CD4-positive, alpha-beta T cell treated with Interleukin-10 for 1 hour (primary cell): ENCODE measurements around the gene RACGAP1.
A peak's percentile ranks its signal among the peaks of the same experiment; 100 is the strongest.

Source experiments
- DNase-seq: peaks from one replicate; pipeline ENCODE4 v3.0.0-alpha.2; 2020

The RACGAP1 gene

DNA sequence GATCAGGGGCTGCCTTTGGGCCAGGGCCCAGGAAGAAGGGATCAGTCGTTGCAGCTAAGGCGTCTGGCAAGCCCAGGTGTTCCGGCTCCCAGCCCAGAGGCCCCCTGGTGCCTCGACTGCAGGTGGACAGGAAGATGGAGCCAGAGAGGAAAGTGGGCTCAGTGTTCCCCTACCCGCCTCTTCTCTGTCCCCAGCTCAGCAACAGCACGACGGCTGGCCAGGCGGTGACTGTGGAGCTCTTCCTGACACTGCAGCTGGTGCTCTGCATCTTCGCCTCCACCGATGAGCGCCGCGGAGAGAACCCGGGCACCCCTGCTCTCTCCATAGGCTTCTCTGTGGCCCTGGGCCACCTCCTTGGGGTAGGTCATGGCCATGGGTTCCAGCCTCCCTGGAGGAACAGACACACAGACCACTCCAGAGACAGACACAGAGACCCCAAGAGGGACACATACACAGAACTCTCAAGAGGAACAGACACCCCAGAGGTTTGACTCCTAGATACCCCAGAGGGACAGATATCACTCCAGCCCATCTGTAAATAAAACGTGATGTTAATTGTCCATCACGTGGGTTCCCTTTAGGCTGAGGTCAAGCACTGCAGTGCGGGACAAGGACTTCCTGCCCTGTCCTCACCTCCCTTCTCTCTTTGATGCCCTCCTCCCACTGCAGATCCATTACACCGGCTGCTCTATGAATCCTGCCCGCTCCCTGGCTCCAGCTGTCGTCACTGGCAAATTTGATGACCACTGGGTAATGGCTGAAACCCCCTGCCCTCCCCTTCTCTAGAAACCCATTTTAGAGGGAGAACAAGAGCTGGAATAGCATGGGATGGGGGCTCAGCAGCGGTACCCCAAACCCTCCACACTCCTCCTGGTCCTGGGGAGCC lies 71.1 kb downstream of the RACGAP1 start:
- DNase-seq, result no peak

GRCh38 chr12:49953151-49953550 lies 72.1 kb downstream of the RACGAP1 start:
- DNase-seq, result no peak

- DNase-seq, result no peak
These were observed 72.8 kb downstream of the RACGAP1 start for GRCh38 chr12:49952391-49953055.

GRCh38 chr12:49951411-49952240 lies 73.7 kb downstream of the RACGAP1 start:
- no peak for DNase-seq

DNA sequence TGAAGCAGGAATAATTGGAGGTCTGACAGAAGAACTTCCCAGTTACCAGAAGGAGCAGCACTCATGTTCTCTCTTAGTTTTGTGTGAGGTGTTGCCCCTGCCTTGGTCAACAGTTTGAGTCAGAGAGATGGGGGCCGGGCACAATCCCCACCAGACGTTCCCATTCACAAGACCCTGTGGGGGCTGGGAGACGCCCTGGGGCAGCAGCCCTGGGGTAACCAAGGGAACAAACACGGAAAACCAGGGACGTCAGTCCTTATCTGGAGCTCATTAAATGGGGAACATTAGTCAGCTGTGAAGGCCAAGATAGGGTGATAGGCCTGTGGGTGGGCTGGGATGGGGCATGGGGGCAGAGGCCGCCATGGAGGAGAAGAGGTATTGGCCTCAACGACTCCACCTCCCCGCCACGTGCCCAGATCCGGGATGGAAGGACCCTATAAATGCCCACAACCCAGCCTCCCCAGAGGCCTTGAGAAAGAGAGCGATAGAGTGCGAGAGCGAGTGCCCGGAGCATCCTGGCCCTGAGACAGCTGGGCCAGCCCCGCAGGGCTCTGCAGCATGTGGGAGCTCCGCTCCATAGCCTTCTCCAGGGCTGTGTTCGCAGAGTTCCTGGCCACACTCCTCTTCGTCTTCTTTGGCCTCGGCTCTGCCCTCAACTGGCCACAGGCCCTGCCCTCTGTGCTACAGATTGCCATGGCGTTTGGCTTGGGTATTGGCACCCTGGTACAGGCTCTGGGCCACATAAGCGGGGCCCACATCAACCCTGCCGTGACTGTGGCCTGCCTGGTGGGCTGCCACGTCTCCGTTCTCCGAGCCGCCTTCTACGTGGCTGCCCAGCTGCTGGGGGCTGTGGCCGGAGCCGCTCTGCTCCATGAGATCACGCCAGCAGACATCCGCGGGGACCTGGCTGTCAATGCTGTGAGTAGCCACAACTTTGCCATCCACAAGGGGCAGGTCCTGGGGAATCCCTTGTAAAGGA lies 74.7 kb downstream of the RACGAP1 start, which contains the start of gene AQP2:
Gene AQP2, plus strand, starts transcription at position 465 of the 979 bp plus-strand sequence. Its CDS starts 94 bp downstream, at position 559.
- no peak for DNase-seq

DNA sequence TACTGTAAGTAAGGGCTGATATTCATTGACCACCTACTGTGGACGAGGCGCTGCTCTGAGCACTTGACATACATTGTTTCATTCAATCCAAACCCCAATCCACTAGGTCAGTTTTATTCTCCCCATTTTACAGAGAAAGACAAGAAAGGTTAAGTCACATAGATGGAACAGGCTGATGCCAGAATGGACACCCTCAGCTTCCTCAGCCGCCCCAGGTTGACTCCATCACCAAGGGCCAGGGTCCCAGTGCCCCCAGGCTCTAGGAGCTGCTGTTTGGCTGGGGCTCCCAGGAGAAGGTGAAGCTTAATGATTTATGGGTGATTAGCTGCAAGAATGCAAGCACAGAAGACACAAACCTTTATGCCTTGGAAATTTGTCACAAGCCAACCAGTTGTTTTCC lies 75.4 kb downstream of the RACGAP1 start:
- DNase-seq, result no peak

GRCh38 chr12:49948866-49949845 lies 76.1 kb downstream of the RACGAP1 start:
- no peak for DNase-seq

GRCh38 chr12:49947593-49948226 lies 77.6 kb downstream of the RACGAP1 start:
- no peak for DNase-seq

DNA sequence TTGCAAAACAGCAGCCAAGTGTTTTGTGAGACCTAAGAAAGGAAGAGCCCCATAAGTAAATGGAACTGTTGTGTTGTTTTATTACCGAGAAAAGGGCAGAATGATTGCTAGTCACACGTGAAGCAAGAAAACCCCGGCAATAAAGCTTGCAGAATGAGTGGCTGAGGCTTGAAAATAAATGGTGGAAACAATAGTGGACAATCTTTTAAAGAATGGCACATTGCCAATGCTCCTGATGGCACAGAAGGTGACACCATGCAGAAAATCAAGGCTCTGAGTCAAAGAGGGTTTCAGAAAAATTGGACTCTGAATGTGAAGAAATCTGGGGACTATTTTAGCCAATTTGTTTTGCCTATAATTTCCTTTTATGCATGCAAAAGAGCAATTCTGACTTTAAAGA lies 78.8 kb downstream of the RACGAP1 start:
- DNase-seq, result no peak

GRCh38 chr12:49946086-49946485 lies 79.2 kb downstream of the RACGAP1 start:
- peak; percentile 4 for DNase-seq

- peak; percentile 82 for DNase-seq
These were observed 79.8 kb downstream of the RACGAP1 start for GRCh38 chr12:49945394-49946080.

DNA sequence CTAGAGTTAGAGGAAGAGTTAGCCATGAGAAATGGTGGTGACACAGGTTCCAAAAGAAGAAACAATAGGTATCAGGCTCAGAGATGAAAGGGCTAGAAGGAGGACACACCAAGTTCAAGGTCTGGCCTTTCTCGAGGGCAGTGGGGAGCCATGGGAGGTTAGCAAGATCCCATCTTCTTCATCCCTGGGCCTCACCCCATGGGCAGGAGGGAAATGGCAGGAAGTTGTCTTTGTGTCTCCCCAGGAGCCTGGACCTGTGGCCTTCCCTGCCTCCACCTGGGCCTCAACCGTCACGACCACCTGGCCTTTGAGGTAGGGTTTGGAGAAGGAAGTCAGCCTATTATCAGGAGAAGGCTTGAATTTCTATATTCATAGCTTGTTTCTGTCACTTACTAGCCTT lies 80.6 kb downstream of the RACGAP1 start:
- no peak for DNase-seq

- no peak for DNase-seq
These were observed 81.2 kb downstream of the RACGAP1 start for GRCh38 chr12:49944046-49944445.

- DNase-seq, result no peak
These were observed 81.7 kb downstream of the RACGAP1 start for GRCh38 chr12:49943625-49943960.

DNA sequence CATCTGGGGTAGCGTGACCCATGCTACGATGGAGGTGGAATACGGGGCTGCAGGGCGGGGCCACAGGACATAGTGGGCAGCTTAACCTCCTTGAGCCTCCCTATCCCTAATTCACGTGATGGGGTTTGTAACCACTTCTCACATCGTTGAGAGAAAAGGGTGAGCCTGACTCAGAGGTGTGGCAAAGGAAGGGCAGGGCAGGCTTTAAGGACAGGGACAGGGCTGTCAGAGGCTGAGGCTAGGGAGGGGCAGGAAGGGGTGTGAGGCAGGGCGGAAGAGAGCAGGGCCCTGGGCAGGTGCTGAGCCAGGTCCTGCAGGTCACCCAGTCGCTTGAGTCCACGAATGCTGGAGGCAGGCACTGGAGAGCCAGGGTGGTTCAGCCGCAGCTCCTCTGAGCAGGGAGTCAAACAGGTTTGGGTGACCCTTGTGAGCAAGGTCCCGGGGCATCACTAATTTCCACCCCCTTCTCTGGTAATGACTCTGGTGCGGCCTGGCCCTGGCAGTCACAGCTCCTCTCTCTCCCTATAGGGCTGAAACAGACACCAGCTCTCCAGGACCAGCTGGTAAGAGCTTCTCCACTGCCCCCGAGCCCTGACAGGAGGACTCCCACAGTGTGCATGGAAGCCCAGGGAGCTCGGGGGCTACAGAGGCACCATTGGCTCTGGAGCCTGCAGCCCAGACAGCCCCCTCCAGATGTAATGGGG lies 82.2 kb downstream of the RACGAP1 start:
- no peak for DNase-seq

DNA sequence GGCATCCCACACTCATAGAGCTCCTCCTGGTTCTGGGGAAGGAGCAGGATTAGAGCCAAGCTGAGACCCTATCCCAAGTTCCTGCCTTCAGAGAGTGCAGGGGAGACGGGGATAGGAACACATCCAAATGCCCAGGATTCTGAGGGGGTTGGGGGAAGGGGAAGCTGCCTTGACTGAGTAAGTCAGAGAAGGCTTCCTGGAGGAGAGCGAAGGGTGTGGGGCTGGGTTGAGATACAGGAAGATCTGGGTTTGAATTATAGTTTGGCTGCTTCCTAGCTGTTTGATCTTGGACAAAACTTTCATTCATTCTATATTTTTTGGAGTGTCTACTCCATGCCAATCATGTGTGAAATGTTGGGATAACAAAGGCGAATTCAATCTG lies 82.8 kb downstream of the RACGAP1 start:
- DNase-seq, result no peak

GRCh38 chr12:49941556-49942511 lies 83.5 kb downstream of the RACGAP1 start:
- no peak for DNase-seq

DNA sequence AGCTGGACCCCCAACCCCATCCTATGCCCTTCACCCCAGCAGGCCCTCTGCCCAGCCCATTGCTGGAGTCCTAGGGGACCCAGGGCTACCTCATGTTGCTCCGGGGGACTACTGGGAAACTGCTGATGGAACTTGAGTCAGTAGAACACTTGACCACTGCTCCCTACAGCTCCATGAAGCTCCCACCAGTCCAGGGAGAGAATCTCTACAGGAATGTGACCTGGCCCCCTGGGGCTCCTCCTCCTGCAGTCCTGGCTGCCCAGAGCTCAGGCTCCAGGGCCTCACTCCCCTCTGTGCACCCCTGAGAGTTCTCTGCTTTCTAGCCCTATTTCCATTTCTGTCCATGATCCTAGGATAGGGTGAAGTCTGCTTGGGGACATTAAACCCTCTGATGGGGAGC lies 85.6 kb downstream of the RACGAP1 start:
- no peak for DNase-seq
